ENCODE results near the gene PCDH20. TPM values are rescaled to one million over a fixed set of nuclear protein-coding genes. Genes with fewer than 3 reads are reported as not detected.

Gene PCDH20
- total and polyA plus RNA-seq, 2 of the 13 experiments (the other 11 are each of a cell fraction or from before 2014, with no cell fraction given) = 0.02 TPM; not detected in 1

DNA sequence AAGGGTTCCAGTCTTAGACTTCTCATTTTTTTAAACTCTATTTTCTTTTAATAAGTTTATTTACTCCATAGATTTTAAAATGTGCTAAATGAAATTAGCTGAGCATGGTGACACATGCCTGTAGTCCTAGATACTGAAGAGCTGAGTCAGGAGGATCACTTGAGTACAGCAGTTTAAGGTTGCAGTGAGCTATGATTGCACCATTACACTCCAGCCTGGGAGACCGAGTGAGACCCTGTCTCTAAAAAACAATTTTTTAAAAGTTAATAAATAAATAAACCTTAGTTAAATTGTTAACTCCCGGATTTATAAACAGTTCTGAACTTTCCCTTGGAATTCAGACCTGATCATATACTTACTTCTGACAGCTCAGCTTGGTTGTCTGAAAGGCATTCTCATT is 32.5 kb downstream of the PCDH20 start:
- WGBS (ENCODE audit: low lambda C conversion rate) = 2% methylated on average over 2 of the region's 2 CpGs

More for the DNA sequence above, 32.5 kb downstream of the PCDH20 start:
- H2AFZ ChIP-seq (ENCODE audit: low read length) = no peak overlapping the region
- ChIA-PET POLR2A (no interaction called here), CTCF (ENCODE audit: low intra/inter-chr PET ratio, low total read pairs) (no interaction called here)
- no peaks in the 10 kb centered on the region for H3K79me2 ChIP-seq (ENCODE audit: insufficient read depth, low read length)
- DNase-seq (ENCODE audit: low spot score) = no peak
- no peak for TF ChIP-seq ZFP37 (CRISPR knock-in tag; IDR thresholded peaks at IDR 0.05; ENCODE audit: borderline replicate concordance)
- no peak for TF ChIP-seq GATA4 (IDR thresholded peaks at IDR 0.05; ENCODE audit: borderline replicate concordance, low read depth)
- TF ChIP-seq, protein P1, sequence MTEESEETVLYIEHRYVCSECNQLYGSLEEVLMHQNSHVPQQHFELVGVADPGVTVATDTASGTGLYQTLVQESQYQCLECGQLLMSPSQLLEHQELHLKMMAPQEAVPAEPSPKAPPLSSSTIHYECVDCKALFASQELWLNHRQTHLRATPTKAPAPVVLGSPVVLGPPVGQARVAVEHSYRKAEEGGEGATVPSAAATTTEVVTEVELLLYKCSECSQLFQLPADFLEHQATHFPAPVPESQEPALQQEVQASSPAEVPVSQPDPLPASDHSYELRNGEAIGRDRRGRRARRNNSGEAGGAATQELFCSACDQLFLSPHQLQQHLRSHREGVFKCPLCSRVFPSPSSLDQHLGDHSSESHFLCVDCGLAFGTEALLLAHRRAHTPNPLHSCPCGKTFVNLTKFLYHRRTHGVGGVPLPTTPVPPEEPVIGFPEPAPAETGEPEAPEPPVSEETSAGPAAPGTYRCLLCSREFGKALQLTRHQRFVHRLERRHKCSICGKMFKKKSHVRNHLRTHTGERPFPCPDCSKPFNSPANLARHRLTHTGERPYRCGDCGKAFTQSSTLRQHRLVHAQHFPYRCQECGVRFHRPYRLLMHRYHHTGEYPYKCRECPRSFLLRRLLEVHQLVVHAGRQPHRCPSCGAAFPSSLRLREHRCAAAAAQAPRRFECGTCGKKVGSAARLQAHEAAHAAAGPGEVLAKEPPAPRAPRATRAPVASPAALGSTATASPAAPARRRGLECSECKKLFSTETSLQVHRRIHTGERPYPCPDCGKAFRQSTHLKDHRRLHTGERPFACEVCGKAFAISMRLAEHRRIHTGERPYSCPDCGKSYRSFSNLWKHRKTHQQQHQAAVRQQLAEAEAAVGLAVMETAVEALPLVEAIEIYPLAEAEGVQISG (CRISPR knock-in tag; IDR thresholded peaks at IDR 0.05) = no peak
- TF ChIP-seq, protein P2, sequence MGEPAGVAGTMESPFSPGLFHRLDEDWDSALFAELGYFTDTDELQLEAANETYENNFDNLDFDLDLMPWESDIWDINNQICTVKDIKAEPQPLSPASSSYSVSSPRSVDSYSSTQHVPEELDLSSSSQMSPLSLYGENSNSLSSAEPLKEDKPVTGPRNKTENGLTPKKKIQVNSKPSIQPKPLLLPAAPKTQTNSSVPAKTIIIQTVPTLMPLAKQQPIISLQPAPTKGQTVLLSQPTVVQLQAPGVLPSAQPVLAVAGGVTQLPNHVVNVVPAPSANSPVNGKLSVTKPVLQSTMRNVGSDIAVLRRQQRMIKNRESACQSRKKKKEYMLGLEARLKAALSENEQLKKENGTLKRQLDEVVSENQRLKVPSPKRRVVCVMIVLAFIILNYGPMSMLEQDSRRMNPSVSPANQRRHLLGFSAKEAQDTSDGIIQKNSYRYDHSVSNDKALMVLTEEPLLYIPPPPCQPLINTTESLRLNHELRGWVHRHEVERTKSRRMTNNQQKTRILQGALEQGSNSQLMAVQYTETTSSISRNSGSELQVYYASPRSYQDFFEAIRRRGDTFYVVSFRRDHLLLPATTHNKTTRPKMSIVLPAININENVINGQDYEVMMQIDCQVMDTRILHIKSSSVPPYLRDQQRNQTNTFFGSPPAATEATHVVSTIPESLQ (CRISPR knock-in tag; conservative IDR thresholded peaks at IDR 0.05) = no peak
- no peak for TF ChIP-seq TEAD3 (CRISPR knock-in tag; optimal IDR thresholded peaks at IDR 0.05; ENCODE audit: borderline replicate concordance)
- TF ChIP-seq, protein P3, sequence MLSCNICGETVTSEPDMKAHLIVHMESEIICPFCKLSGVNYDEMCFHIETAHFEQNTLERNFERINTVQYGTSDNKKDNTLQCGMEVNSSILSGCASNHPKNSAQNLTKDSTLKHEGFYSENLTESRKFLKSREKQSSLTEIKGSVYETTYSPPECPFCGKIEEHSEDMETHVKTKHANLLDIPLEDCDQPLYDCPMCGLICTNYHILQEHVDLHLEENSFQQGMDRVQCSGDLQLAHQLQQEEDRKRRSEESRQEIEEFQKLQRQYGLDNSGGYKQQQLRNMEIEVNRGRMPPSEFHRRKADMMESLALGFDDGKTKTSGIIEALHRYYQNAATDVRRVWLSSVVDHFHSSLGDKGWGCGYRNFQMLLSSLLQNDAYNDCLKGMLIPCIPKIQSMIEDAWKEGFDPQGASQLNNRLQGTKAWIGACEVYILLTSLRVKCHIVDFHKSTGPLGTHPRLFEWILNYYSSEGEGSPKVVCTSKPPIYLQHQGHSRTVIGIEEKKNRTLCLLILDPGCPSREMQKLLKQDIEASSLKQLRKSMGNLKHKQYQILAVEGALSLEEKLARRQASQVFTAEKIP (CRISPR knock-in tag; IDR thresholded peaks at IDR 0.05; ENCODE audit: borderline replicate concordance) = no peak
- TF ChIP-seq, protein P4, sequence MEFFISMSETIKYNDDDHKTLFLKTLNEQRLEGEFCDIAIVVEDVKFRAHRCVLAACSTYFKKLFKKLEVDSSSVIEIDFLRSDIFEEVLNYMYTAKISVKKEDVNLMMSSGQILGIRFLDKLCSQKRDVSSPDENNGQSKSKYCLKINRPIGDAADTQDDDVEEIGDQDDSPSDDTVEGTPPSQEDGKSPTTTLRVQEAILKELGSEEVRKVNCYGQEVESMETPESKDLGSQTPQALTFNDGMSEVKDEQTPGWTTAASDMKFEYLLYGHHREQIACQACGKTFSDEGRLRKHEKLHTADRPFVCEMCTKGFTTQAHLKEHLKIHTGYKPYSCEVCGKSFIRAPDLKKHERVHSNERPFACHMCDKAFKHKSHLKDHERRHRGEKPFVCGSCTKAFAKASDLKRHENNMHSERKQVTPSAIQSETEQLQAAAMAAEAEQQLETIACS (CRISPR knock-in tag; IDR thresholded peaks at IDR 0.05) = no peak
- no peak for TF ChIP-seq ATM (IDR thresholded peaks at IDR 0.05; ENCODE audit: borderline replicate concordance)
- H4K20me1 ChIP-seq (ENCODE audit: insufficient read depth, low read length) = no peaks in the 10 kb centered on the region
- in situ Hi-C loops (cut with HindIII; ENCODE audit: extremely low pct_ligation_motif_present, low pct_unique_long_range_greater_than_20kb) = no loop called here
- no TSS peak for BruUV-seq (replicated peaks)
- no peak overlapping the region for H3K27ac ChIP-seq (ENCODE audit: extremely low read length, insufficient read depth, low read length)
- no peaks in the 10 kb centered on the region for H3K4me1 ChIP-seq (ENCODE audit: insufficient read depth, low read length)
- H3K9me3 ChIP-seq (ENCODE audit: low read length) = no peaks in the 10 kb centered on the region
- H3K27me3 ChIP-seq (ENCODE audit: control insufficient read depth in 1 of 2, insufficient read depth in 2 of 2, low read length in 2 of 2) = no peaks in the 10 kb centered on the region; a peak in 1 of 5 replicates
- no peak for ATAC-seq
- no peak overlapping the region for H3K4me3 ChIP-seq (replicated peaks in 1 of 3; ENCODE audit: insufficient read depth in 1 of 3, low read depth in 2 of 3, low read length in 3 of 3)
- no peaks in the 10 kb centered on the region for H3K36me3 ChIP-seq (replicated peaks in 1 of 2; ENCODE audit: control insufficient read depth in 1 of 2, insufficient read depth in 2 of 2, low read length in 2 of 2)
- H3K4me2 ChIP-seq (ENCODE audit: low read depth, low read length) = no peak overlapping the region
- intact Hi-C loops (cut with micrococcal nuclease; ENCODE audit: unreplicated experiment) = no loop called here
- H3K9ac ChIP-seq (ENCODE audit: insufficient read depth, low read depth, low read length) = no peak overlapping the region
- no peak for FAIRE-seq
